Spleen (tissue), 11 donors: ENCODE measurements around the gene GGTLC2. TPM values are rescaled to one million over a fixed set of nuclear protein-coding genes. Genes with fewer than 3 reads are reported as not detected.
"Not testable (repeated sequence)": the region's sequence is repeated elsewhere in the genome, so short reads cannot be mapped to it uniquely, and the experiment has no call there.

Source experiments
- DNase-seq: peaks from one replicate; pipeline ENCODE4 v3.0.0-alpha.2; 2020
- H3K27ac ChIP-seq, 8 donors: fragments of 200-600 bp; sonication (generic) in 7 of 8; 1 replicate in 4 of 8; 2 replicates in 4 of 8; pipeline versions ENCODE4 v1.5.0 to v1.8.0; 2016 to 2021; ENCODE audit warnings: inconsistent platforms in 4 of 8, mild to moderate bottlenecking in 4 of 8, moderate library complexity in 1 of 8
- H3K27me3 ChIP-seq, 7 donors: fragments of 200-600 bp; sonication (generic) in 6 of 7; replicated peaks in 1 of 7; 1 replicate in 4 of 7; 2 replicates in 3 of 7; pipeline versions ENCODE4 v1.5.0 to v1.8.0; 2016 to 2021; ENCODE audit warnings: inconsistent platforms in 3 of 7, mild to moderate bottlenecking in 1 of 7
- H3K36me3 ChIP-seq, 6 donors: fragments of 200-600 bp; sonication (generic) in 5 of 6; 1 replicate in 4 of 6; 2 replicates in 2 of 6; pipeline versions ENCODE4 v1.5.0 to v1.8.0; 2016 to 2021; ENCODE audit warnings: inconsistent platforms in 2 of 6
- H3K4me1 ChIP-seq, 6 donors: fragments of 200-600 bp; sonication (generic) in 5 of 6; 1 replicate in 3 of 6; 2 replicates in 3 of 6; pipeline versions ENCODE4 v1.5.0 to v1.8.0; 2016 to 2021; ENCODE audit warnings: inconsistent platforms in 3 of 6
- H3K4me3 ChIP-seq, 8 donors: fragments of 200-600 bp; sonication (generic) in 7 of 8; 1 replicate in 4 of 8; 2 replicates in 4 of 8; pipeline versions ENCODE4 v1.5.0 to v1.8.0; 2016 to 2021; ENCODE audit warnings: inconsistent platforms in 4 of 8, mild to moderate bottlenecking in 4 of 8, moderate library complexity in 2 of 8
- H3K9me3 ChIP-seq, 8 donors: fragments of 200-600 bp; sonication (generic) in 7 of 8; 1 replicate in 4 of 8; 2 replicates in 4 of 8; pipeline versions ENCODE4 v1.5.0 to v1.8.0; 2016 to 2021; ENCODE audit warnings: inconsistent platforms in 4 of 8
- WGBS, 5 donors: extraction: QIAGEN DNeasy Blood & Tissue Kit in 3 of 5; methylation state at CpG; one replicate each; pipeline versions ENCODE4 v1.1.5 to v1.1.7; 2013 to 2018; 5-methylcytosine and 5-hydroxymethylcytosine counted together
- intact Hi-C: fragments of 100-400 bp; cut with DNase I; formaldehyde crosslinking; loops from one replicate; pipeline ENCODE4 v1.15.0; 2023; ENCODE audit warnings: low total_unique reads
- polyA plus RNA-seq, 3 donors: library from polyadenylated mRNA; stranded (reverse); fragments of 200-250 nt; gene quantifications; one replicate each; pipeline ENCODE4 v1.2.1, GENCODE V29; 2013
- total RNA-seq, 7 donors: library from RNA; depleted of rRNA in 3 of 7; stranded (reverse); fragments of >200 nt in 3 of 7; fragmentation: NEBNext Ultra II Directional in 4 of 7; extraction: Animal tissue kit (Norgen Biotek cat#: 25700) in 4 of 7; gene quantifications; one replicate each; pipeline versions ENCODE4 v1.1.0 to v1.2.1, GENCODE V29; 2016 to 2021
- TF ChIP-seq, protein P1 (sequence below), 11 experiments: fragments of 200-600 bp in 7 of 11; fragments of 450-650 bp in 4 of 11; sonication (generic) in 4 of 11; IDR thresholded peaks in 8 of 11; conservative IDR thresholded peaks in 3 of 11; 1 replicate in 7 of 11; 2 replicates in 4 of 11; pipeline versions ENCODE4 v1.4.0 to v1.8.0; 2016 to 2021; ENCODE audit warnings: antibody characterized with exemption in 11 of 11, inconsistent platforms in 4 of 11, mild to moderate bottlenecking in 1 of 11
- donor health status: healthy with polysubstance abuse.
- donor health status: DM: no; HTN: no; CAD: no; lungs with moderate emphysema.
- donor health status: DM: no; HTN: no; CAD: no.
- donor health status: Bipolar disorder and iron deficiency.
- donor health status: healthy.
- donor health status: DM: no; HTN: no; CAD: no.
- donor health status: DM: yes; HTN: yes; CAD: no.

GGTLC2 gene
- total and polyA plus RNA-seq, 10 donors = not detected

DNA sequence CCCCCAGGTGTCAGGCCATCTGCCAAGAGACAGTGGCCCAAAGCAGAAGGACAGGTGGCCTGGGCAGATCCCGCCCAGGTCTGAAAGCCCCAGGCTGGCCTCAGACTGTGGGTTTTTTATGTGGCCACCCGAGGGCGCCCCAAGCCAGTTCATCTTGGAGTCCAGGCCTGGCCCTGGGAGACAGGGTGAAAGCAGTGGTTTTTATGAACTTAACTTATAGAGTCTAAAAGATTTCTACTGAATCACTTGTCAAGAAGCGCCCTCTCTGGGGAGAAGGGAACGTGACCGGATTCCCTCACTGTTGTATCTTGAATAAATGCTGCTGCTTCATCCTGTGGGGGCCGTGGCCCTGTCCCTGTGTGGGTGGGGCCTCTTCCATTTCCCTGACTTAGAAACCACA, 8.2 kb upstream of the GGTLC2 start:
- intact Hi-C loops, H3K4me3 ChIP-seq, H3K27ac ChIP-seq, H3K4me1 ChIP-seq, DNase-seq, H3K9me3 ChIP-seq, H3K36me3 ChIP-seq, H3K27me3 ChIP-seq: not testable (repeated sequence)
- WGBS, 5 donors = 0 to 28% (median 10%) methylated on average over 2 to 4 of the region's 7 CpGs
- TF ChIP-seq, protein P1, sequence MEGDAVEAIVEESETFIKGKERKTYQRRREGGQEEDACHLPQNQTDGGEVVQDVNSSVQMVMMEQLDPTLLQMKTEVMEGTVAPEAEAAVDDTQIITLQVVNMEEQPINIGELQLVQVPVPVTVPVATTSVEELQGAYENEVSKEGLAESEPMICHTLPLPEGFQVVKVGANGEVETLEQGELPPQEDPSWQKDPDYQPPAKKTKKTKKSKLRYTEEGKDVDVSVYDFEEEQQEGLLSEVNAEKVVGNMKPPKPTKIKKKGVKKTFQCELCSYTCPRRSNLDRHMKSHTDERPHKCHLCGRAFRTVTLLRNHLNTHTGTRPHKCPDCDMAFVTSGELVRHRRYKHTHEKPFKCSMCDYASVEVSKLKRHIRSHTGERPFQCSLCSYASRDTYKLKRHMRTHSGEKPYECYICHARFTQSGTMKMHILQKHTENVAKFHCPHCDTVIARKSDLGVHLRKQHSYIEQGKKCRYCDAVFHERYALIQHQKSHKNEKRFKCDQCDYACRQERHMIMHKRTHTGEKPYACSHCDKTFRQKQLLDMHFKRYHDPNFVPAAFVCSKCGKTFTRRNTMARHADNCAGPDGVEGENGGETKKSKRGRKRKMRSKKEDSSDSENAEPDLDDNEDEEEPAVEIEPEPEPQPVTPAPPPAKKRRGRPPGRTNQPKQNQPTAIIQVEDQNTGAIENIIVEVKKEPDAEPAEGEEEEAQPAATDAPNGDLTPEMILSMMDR (IDR thresholded peaks at IDR 0.05 in 8 of 11, conservative IDR thresholded peaks at IDR 0.05 in 3 of 11) = peak in 5 of 11 experiments; percentile 6 to 44 (median 24)

DNA sequence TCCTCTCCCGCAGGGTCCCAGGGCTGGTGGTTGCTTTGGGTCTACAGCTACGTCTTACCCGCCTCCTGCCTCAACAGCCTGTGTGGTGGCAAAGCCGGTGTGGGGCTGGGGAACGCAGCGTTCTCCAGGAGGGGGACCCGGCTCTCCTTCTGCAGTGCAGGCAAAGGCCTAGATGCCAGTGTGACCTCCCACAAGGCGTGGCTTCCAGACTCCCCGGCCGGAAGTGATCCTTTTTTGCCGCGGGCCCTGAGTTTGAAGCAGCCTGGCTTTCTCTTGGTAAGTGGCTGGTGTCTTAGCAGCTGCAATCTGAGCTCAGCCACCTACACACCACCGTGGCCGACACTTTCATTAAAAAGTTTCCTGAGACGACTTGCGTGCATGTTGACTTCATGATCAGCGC, 6.1 kb upstream of the GGTLC2 start:
- H3K27me3 ChIP-seq, intact Hi-C loops, DNase-seq, H3K4me1 ChIP-seq, H3K9me3 ChIP-seq, H3K36me3 ChIP-seq, H3K4me3 ChIP-seq, H3K27ac ChIP-seq: not testable (repeated sequence)
- 66 to 77% (median 77%) methylated on average over 3 to 10 of the region's 17 CpGs; no CpG with 5 or more reads in 1 of the 5 donors for WGBS, 5 donors

DNA sequence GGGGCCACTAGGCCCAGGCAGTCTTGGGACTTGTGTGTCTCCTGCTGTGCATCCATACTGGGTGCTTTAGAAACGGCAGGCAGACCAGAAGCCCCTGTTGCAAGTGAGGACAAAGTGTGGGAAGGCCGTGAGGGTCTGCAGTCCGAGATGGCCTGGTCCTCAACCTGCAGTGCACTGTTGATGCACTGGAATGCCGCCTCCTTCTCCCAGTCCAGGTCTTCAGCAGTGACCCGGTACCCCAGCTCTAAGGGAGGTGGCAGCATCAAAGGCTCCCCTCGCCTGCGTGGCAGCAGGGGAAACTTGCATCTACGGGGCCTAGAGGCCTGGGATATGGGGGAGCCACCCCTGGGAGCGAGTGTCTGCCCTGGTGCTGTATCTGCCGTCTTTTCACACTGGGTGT, 2.2 kb upstream of the GGTLC2 start:
- intact Hi-C loops, H3K36me3 ChIP-seq, H3K4me3 ChIP-seq, H3K27ac ChIP-seq, DNase-seq, H3K4me1 ChIP-seq, H3K27me3 ChIP-seq, H3K9me3 ChIP-seq: not testable (repeated sequence)
- 87 to 93% (median 90%) methylated on average over 9 of the region's 10 CpGs; no CpG with 5 or more reads in 2 of the 5 donors for WGBS, 5 donors

DNA sequence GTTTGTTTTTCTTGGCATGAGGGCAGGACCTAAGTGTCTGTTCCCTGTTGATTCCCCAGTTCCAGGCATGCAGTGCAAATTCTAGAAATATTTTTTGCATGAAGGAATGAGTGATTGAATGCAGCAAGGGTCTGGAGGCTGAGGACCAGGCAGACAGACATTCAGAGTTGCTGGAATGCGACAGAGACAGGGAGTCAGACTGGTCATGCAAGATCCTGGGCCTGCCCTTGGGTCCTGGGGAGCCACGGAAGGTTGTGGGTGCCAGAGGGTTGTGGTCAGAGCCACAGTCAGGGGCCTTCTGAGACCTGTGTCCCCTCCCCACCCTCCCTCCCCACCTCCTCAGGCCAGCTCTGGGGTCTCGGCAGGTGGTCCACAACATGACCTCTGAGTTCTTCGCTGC, 1.6 kb downstream of the GGTLC2 start:
- H3K27me3 ChIP-seq, DNase-seq, H3K27ac ChIP-seq, H3K4me3 ChIP-seq, H3K4me1 ChIP-seq, H3K36me3 ChIP-seq, intact Hi-C loops, H3K9me3 ChIP-seq: not testable (repeated sequence)
- 87 to 96% (median 91%) methylated on average over 2 to 3 of the region's 4 CpGs; no CpG with 5 or more reads in 1 of the 5 donors for WGBS, 5 donors

DNA sequence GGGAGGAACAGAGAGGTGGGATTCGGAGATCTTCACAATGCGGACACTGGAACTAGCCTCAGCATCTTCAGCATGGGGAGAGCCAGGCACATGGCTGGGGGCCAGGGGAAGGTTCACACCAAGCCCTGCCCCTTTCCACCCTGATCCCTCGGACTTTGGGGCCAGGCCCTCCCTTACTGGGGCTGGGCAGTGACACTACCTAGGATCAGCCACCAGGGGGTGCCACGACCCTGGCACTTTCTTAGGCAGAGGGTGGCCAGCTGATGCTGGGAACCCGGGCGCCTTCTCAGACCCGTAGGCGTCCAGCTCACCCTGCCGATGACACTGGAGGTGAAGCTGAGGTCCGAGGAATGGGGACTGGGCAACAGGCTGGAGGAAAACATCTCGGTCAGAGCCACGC, 3.5 kb downstream of the GGTLC2 start:
- TF ChIP-seq, protein P1 (IDR thresholded peaks at IDR 0.05 in 8 of 11, conservative IDR thresholded peaks at IDR 0.05 in 3 of 11) = peak in 10 of 11 experiments; percentile 21 to 64 (median 55)
- DNase-seq, H3K27me3 ChIP-seq, H3K27ac ChIP-seq, H3K36me3 ChIP-seq, intact Hi-C loops, H3K4me3 ChIP-seq, H3K9me3 ChIP-seq, H3K4me1 ChIP-seq: not testable (repeated sequence)
- 43 to 60% (median 47%) methylated on average over 1 to 12 of the region's 12 CpGs for WGBS, 5 donors

DNA sequence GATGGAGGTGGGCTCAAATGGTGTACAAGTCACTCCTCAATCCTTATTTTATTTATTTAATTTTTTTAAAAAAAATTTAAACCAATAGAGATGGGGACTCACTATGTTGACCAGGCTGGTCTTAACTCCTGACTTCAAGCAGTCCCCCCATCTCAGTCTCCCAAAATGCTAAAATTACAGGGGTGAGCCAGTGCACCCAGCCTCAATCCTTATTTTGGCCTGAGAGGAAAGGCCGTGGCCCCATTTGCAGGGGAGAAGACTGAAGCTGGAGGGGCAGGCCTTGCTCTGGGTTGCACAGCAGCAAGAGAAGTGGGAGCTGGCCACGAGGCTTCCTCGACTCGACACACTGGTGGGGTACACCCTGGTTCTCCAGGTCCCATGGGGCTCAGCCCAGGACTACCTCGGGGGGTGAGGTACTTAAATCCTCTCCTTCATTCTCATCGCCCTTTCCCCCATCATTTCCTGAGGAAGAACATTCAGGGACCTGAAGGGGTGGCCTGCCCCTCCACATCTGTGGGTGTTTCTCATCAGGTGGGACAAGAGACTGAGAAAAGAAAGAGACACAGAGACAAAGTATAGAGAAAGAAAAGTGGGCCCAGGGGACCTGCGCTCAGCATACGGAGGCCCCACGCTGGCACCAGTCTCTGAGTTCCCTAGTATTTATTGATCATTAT, 4.6 kb downstream of the GGTLC2 start:
- H3K4me3 ChIP-seq, H3K9me3 ChIP-seq, H3K36me3 ChIP-seq, intact Hi-C loops, H3K27me3 ChIP-seq, H3K27ac ChIP-seq, H3K4me1 ChIP-seq, DNase-seq: not testable (repeated sequence)
- WGBS, 5 donors = 75 to 96% (median 84%) methylated on average over 6 to 9 of the region's 9 CpGs

DNA sequence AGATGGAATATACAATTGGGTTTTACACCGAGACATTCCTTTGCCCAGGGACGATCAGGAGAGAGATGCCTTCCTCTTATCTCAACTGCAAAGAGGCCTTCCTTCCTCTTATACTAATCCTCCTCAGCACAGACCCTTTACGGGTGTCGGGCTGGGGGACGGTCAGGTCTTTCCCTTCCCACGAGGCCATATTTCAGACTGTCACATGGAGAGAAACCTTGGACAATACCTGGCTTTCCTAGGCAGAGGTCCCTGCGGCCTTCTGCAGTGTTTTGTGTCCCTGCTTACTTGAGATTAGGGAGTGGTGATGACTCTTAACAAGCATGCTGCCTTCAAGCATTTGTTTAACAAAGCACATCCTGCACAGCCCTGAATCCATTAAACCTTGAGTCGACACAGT, 5.3 kb downstream of the GGTLC2 start:
- H3K4me3 ChIP-seq, H3K9me3 ChIP-seq, intact Hi-C loops, H3K27ac ChIP-seq, H3K36me3 ChIP-seq, H3K27me3 ChIP-seq, DNase-seq: not testable (repeated sequence)
- peaks cover 0 to 11% (median 0%) of the 10 kb centered on the region in 6 donors for H3K4me1 ChIP-seq
- 18 to 54% (median 33%) methylated on average over 4 to 6 of the region's 8 CpGs for WGBS, 5 donors

DNA sequence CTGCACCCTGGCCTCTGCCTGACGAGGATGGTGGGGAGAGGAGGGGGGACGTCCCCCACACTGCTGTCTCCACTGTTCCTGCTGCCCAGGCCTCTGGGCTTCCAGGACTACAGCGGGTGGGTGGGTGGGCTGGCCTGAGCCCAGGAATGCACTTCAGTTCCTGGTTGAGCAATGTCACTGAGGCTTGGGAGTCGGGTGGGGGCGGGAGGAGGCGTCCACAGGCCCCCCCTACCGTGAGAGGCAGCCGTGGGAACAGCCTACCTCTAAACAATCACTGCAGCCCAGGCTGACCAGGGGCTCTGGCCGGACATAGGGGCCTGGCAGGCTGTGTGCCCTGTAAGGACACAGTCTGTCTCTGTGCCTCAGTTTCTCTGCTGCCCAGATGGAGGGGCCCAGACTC, 6.0 kb downstream of the GGTLC2 start:
- DNase-seq, H3K27me3 ChIP-seq, H3K4me3 ChIP-seq, intact Hi-C loops, H3K9me3 ChIP-seq, H3K27ac ChIP-seq, H3K36me3 ChIP-seq: not testable (repeated sequence)
- 67 to 83% (median 70%) methylated on average over 5 to 7 of the region's 9 CpGs; no CpG with 5 or more reads in 2 of the 5 donors for WGBS, 5 donors
- peaks cover 0 to 11% (median 0%) of the 10 kb centered on the region in 6 donors for H3K4me1 ChIP-seq

DNA sequence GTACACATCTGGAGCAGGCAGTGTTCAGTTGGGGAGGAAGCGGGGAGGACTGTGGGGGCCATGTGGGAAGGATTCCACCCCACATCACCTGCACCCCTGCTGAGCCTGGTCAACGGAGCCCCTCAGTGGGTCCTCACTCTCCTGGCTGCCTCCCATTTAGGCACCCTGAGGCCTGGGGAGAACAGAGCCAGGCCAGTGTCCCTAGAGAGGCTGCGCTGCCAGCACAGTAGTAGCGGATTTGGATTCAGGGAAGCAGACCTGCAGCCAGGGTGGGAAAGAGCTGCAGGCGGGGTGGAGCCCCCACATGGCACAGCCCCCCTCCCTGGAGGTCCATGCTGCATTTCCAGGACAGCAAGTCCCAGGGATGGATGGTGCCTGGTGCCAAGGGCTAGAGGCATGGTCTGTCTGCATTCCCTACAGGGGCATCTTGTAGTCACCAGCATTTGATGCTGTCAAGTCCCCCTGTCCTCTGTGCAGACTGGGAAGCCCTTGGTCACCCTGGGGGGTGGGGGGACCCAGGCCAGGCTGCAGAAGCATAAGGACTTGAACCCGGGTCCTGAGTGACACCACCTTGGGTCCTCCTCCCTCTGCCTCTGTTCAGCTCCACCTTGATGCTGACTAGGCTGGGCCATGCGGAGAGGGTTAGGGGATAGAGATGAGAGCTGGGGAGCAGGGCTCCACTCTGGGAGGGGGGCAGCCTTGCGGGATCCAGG, 6.5 kb downstream of the GGTLC2 start:
- H3K36me3 ChIP-seq, H3K27ac ChIP-seq, intact Hi-C loops, H3K27me3 ChIP-seq, H3K4me3 ChIP-seq, H3K9me3 ChIP-seq, DNase-seq: not testable (repeated sequence)
- WGBS, 5 donors = 90 to 95% (median 91%) methylated on average over 2 to 6 of the region's 8 CpGs; no CpG with 5 or more reads in 1 of the 5 donors
- H3K4me1 ChIP-seq = peaks cover 0 to 11% (median 0%) of the 10 kb centered on the region in 6 donors
